Measurements from ENCODE around the gene NAALADL2. TPM values are rescaled to one million over a fixed set of nuclear protein-coding genes. Genes with fewer than 3 reads are reported as not detected.
"Not testable (repeated sequence)": the region's sequence is repeated elsewhere in the genome, so short reads cannot be mapped to it uniquely, and the experiment has no call there.

NAALADL2 gene
- total and polyA plus RNA-seq, 2 of the 13 experiments (the other 11 are each of a cell fraction or from before 2014, with no cell fraction given) = 0.08 TPM; not detected in 1

GRCh38 chr3:175526609-175527280 lies 667.6 kb downstream of the NAALADL2 start (continued):
- TF ChIP-seq SMARCE1 (IDR thresholded peaks at IDR 0.05; ENCODE audit: borderline replicate concordance) (no peak), SKI (IDR thresholded peaks at IDR 0.05; ENCODE audit: partially characterized antibody) (no peak)

GRCh38 chr3:175528693-175529092 lies 669.6 kb downstream of the NAALADL2 start:
- DNase-seq (ENCODE audit: low spot score); in situ Hi-C loops (cut with HindIII; ENCODE audit: extremely low pct_ligation_motif_present, low pct_unique_long_range_greater_than_20kb); H3K27ac ChIP-seq (ENCODE audit: extremely low read length, insufficient read depth, low read length); intact Hi-C loops (cut with micrococcal nuclease; ENCODE audit: unreplicated experiment); H3K36me3 ChIP-seq (replicated peaks in 1 of 2; ENCODE audit: control insufficient read depth in 1 of 2, insufficient read depth in 2 of 2, low read length in 2 of 2); H3K4me2 ChIP-seq (ENCODE audit: low read depth, low read length); FAIRE-seq; CTCF ChIA-PET (ENCODE audit: low intra/inter-chr PET ratio, low total read pairs); POLR2A ChIA-PET; H3K27me3 ChIP-seq (ENCODE audit: control insufficient read depth in 1 of 2, insufficient read depth in 2 of 2, low read length in 2 of 2); H3K9ac ChIP-seq (ENCODE audit: insufficient read depth, low read depth, low read length); H2AFZ ChIP-seq (ENCODE audit: low read length); H3K4me1 ChIP-seq (ENCODE audit: insufficient read depth, low read length); H3K4me3 ChIP-seq (replicated peaks in 1 of 3; ENCODE audit: insufficient read depth in 1 of 3, low read depth in 2 of 3, low read length in 3 of 3); ATAC-seq; H4K20me1 ChIP-seq (ENCODE audit: insufficient read depth, low read length); H3K79me2 ChIP-seq (ENCODE audit: insufficient read depth, low read length); BruUV-seq (replicated peaks): not testable (repeated sequence)
- WGBS (ENCODE audit: low lambda C conversion rate) = 3% methylated on average over 2 of the region's 2 CpGs
- peaks cover 31% of the 10 kb centered on the region for H3K9me3 ChIP-seq (ENCODE audit: low read length)

DNA sequence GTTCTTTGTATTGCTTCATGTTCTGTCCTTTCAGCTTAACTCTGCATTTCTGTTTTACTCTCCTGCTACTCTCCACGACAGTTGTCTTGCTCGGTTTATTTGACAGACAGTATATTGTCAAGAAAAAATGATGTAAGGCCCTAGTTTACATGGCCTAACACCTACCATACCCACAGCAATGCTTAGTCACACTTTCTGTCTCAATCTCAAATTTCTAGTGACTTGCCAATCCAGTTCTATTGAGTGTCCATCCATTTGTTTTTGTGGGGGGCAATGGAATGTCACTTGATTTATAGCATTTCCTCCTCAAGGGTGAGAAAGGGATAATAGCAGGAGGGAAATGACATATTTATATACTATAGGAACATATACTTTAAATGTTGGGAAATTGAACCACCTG lies 676.2 kb downstream of the NAALADL2 start:
- BruUV-seq (replicated peaks) = no TSS peak
- DNase-seq (ENCODE audit: low spot score) = no peak
- H3K9ac ChIP-seq (ENCODE audit: insufficient read depth, low read depth, low read length) = no peak overlapping the region
- no peaks in the 10 kb centered on the region for H3K79me2 ChIP-seq (ENCODE audit: insufficient read depth, low read length)
- no peak for ATAC-seq
- no peaks in the 10 kb centered on the region for H3K27me3 ChIP-seq (ENCODE audit: control insufficient read depth in 1 of 2, insufficient read depth in 2 of 2, low read length in 2 of 2)
- intact Hi-C loops (cut with micrococcal nuclease; ENCODE audit: unreplicated experiment) (no loop called here), in situ Hi-C loops (cut with HindIII; ENCODE audit: extremely low pct_ligation_motif_present, low pct_unique_long_range_greater_than_20kb) (no loop called here)
- FAIRE-seq = no peak
- no peak overlapping the region for H3K27ac ChIP-seq (ENCODE audit: extremely low read length, insufficient read depth, low read length)
- ChIA-PET POLR2A (no interaction called here), CTCF (ENCODE audit: low intra/inter-chr PET ratio, low total read pairs) (no interaction called here)
- H3K36me3 ChIP-seq (replicated peaks in 1 of 2; ENCODE audit: control insufficient read depth in 1 of 2, insufficient read depth in 2 of 2, low read length in 2 of 2) = no peaks in the 10 kb centered on the region
- no peak overlapping the region for H3K4me2 ChIP-seq (ENCODE audit: low read depth, low read length)
- 0% methylated on average over 2 of the region's 2 CpGs for WGBS (ENCODE audit: low lambda C conversion rate)
- no peak overlapping the region for H2AFZ ChIP-seq (ENCODE audit: low read length)
- no peaks in the 10 kb centered on the region for H4K20me1 ChIP-seq (ENCODE audit: insufficient read depth, low read length)
- TF ChIP-seq ARID2 (CRISPR knock-in tag; IDR thresholded peaks at IDR 0.05; ENCODE audit: borderline replicate concordance) = no peak
- TF ChIP-seq, protein P1, sequence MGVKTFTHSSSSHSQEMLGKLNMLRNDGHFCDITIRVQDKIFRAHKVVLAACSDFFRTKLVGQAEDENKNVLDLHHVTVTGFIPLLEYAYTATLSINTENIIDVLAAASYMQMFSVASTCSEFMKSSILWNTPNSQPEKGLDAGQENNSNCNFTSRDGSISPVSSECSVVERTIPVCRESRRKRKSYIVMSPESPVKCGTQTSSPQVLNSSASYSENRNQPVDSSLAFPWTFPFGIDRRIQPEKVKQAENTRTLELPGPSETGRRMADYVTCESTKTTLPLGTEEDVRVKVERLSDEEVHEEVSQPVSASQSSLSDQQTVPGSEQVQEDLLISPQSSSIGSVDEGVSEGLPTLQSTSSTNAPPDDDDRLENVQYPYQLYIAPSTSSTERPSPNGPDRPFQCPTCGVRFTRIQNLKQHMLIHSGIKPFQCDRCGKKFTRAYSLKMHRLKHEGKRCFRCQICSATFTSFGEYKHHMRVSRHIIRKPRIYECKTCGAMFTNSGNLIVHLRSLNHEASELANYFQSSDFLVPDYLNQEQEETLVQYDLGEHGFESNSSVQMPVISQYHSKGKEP (CRISPR knock-in tag; IDR thresholded peaks at IDR 0.05) = no peak
- TF ChIP-seq ZNF704 (CRISPR knock-in tag; IDR thresholded peaks at IDR 0.05; ENCODE audit: borderline replicate concordance) = no peak
- TF ChIP-seq LCORL (IDR thresholded peaks at IDR 0.05) = no peak
- TF ChIP-seq LCORL (CRISPR knock-in tag; IDR thresholded peaks at IDR 0.05) = no peak
- TF ChIP-seq ZNF326 (CRISPR knock-in tag; IDR thresholded peaks at IDR 0.05; ENCODE audit: borderline replicate concordance) = no peak
- no peak for TF ChIP-seq MXD3 (CRISPR knock-in tag; IDR thresholded peaks at IDR 0.05)
- no peaks in the 10 kb centered on the region for H3K4me1 ChIP-seq (ENCODE audit: insufficient read depth, low read length)
- peaks cover 37% of the 10 kb centered on the region for H3K9me3 ChIP-seq (ENCODE audit: low read length)
- no peak overlapping the region for H3K4me3 ChIP-seq (replicated peaks in 1 of 3; ENCODE audit: insufficient read depth in 1 of 3, low read depth in 2 of 3, low read length in 3 of 3)
